WERI-Rb-1 (cell line): Measurements from ENCODE around the gene PTPRN2.

Source experiments
- DNase-seq: peaks from one replicate; pipeline ENCODE4 v3.0.0-alpha.2; 2020
- H3K27ac ChIP-seq: fragments of 250-450 bp; sonication (Bioruptor Pico); 2 replicates; pipeline ENCODE4 v1.5.1; 2020; ENCODE audit warnings: mild to moderate bottlenecking, moderate library complexity
- H3K27me3 ChIP-seq: fragments of 250-450 bp; sonication (Bioruptor Pico); 2 replicates; pipeline ENCODE4 v1.5.1; 2021; ENCODE audit warnings: mild to moderate bottlenecking, low read depth, moderate library complexity; ENCODE audit not compliant: insufficient read depth, severe bottlenecking
- H3K36me3 ChIP-seq: fragments of 250-450 bp; sonication (Bioruptor Pico); 2 replicates; pipeline ENCODE4 v1.5.1; 2020; ENCODE audit warnings: mild to moderate bottlenecking, moderate library complexity
- H3K4me3 ChIP-seq: 2 replicates; pipeline ENCODE4 v1.5.1; 2011; ENCODE audit warnings: low read depth, mild to moderate bottlenecking, control low read depth, low read length
- H3K9me3 ChIP-seq: fragments of 250-450 bp; sonication (Bioruptor Pico); 2 replicates; pipeline ENCODE4 v1.5.1; 2021; ENCODE audit warnings: mild to moderate bottlenecking, moderate library complexity; ENCODE audit not compliant: severe bottlenecking
- CTCF ChIP-seq: IDR thresholded peaks from 2 replicates; pipeline ENCODE4 v1.5.1; 2011; ENCODE audit warnings: low read depth, mild to moderate bottlenecking, control low read depth, inconsistent platforms, low read length

The PTPRN2 gene

GRCh38 chr7:158187694-158187994 lies 400.0 kb downstream of the PTPRN2 start:
- Histone ChIP-seq H3K4me3 (no peak overlapping the region), H3K9me3 (no peaks in the 10 kb centered on the region), H3K27ac (no peak overlapping the region), H3K27me3 (no peaks in the 10 kb centered on the region), H3K36me3 (no peaks in the 10 kb centered on the region)
- DNase-seq = no peak
- TF ChIP-seq CTCF = no peak

GRCh38 chr7:158186864-158187693 lies 400.5 kb downstream of the PTPRN2 start:
- TF ChIP-seq CTCF = no peak
- Histone ChIP-seq H3K4me3 (no peak overlapping the region), H3K9me3 (no peaks in the 10 kb centered on the region), H3K27me3 (no peaks in the 10 kb centered on the region), H3K27ac (no peak overlapping the region), H3K36me3 (no peaks in the 10 kb centered on the region)
- no peak for DNase-seq

- no peaks in the 10 kb centered on the region for H3K36me3 ChIP-seq
- TF ChIP-seq CTCF = no peak
- no peak for DNase-seq
- no peaks in the 10 kb centered on the region for H3K9me3 ChIP-seq
- H3K27ac ChIP-seq = no peak overlapping the region
- no peaks in the 10 kb centered on the region for H3K27me3 ChIP-seq
- H3K4me3 ChIP-seq = no peak overlapping the region
These were observed 401.2 kb downstream of the PTPRN2 start for GRCh38 chr7:158186406-158186805.

- Histone ChIP-seq H3K27me3 (no peaks in the 10 kb centered on the region), H3K9me3 (no peaks in the 10 kb centered on the region), H3K36me3 (no peaks in the 10 kb centered on the region), H3K27ac (no peak overlapping the region), H3K4me3 (no peak overlapping the region)
- DNase-seq = no peak
- no peak for TF ChIP-seq CTCF
These were observed 402.0 kb downstream of the PTPRN2 start for GRCh38 chr7:158185653-158186052.

GRCh38 chr7:158183431-158183830 lies 404.2 kb downstream of the PTPRN2 start:
- Histone ChIP-seq H3K27me3 (no peaks in the 10 kb centered on the region), H3K4me3 (no peak overlapping the region), H3K36me3 (no peaks in the 10 kb centered on the region), H3K27ac (no peak overlapping the region), H3K9me3 (no peaks in the 10 kb centered on the region)
- TF ChIP-seq CTCF = no peak
- DNase-seq = no peak
